ENCODE measurements around the gene ANKRD40CL. TPM values are rescaled to one million over a fixed set of nuclear protein-coding genes. Genes with fewer than 3 reads are reported as not detected.

The ANKRD40CL gene
- total and polyA plus RNA-seq, 5 donors from 2014 or later, result not detected

DNA sequence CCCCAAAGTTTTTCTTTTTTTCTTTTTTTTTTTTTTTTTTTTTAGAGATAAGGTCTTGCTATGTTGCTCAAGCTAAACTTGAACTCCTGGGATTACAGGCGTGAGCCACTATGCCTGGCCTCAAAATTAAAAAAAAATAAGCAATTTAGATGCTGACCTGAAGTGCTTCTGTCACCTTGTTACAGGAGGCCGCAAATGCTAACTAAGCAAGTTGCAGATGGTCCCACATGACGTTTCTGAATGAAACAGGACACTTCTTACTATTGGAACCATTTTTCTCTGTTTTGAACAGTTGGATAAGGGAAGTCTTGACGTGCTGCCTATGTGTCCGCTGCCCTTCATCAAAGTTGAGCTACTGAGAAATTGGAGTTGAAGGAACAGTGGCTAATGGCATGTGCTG is 8.8 kb downstream of the ANKRD40CL start:
- peaks cover 10% of the 10 kb centered on the region for H3K27me3 Mint-ChIP-seq
- H3K27ac Mint-ChIP-seq, result peak overlapping the region in 1 of 3 donors; percentile 1

GRCh38 chr17:50754521-50754920 is 12.8 kb downstream of the ANKRD40CL start:
- peaks cover 3 to 11% (median 6%) of the 10 kb centered on the region in 4 donors for H3K4me1 Mint-ChIP-seq
- no peak for ATAC-seq (ENCODE audit: low read depth in 2 of 2)
- no peak overlapping the region for H3K4me3 ChIP-seq (ENCODE audit: low read depth, low read length)
- no peak overlapping the region for H3K27ac ChIP-seq (ENCODE audit: insufficient read depth, low read length, poor library complexity, severe bottlenecking)
- peaks cover 0 to 4% (median 0%) of the 10 kb centered on the region in 7 donors for H3K9me3 Mint-ChIP-seq
- DNase-seq, result no peak
- no peaks in the 10 kb centered on the region for H3K9me3 ChIP-seq (ENCODE audit: control insufficient read depth in 2 of 2, low read length in 2 of 2)
- no peaks in the 10 kb centered on the region for H3K4me1 ChIP-seq (ENCODE audit: control insufficient read depth, insufficient read depth, low read length, poor library complexity, severe bottlenecking)
- peaks cover 28% of the 10 kb centered on the region for H3K36me3 Mint-ChIP-seq
- H3K27me3 Mint-ChIP-seq, result no peaks in the 10 kb centered on the region
- H3K4me3 Mint-ChIP-seq, result no peak overlapping the region
- H3K27ac Mint-ChIP-seq, result no peak overlapping the region
- H3K27me3 ChIP-seq (ENCODE audit: control insufficient read depth, insufficient read depth, low read length), result no peaks in the 10 kb centered on the region
- peaks cover 50% of the 10 kb centered on the region for H3K36me3 ChIP-seq (ENCODE audit: control insufficient read depth, insufficient read depth, low read length)

More for the DNA sequence above, 8.8 kb downstream of the ANKRD40CL start:
- Histone ChIP-seq H3K4me3 (ENCODE audit: low read depth, low read length) (no peak overlapping the region), H3K36me3 (ENCODE audit: control insufficient read depth, insufficient read depth, low read length) (peaks cover 11% of the 10 kb centered on the region), H3K4me1 (ENCODE audit: control insufficient read depth, insufficient read depth, low read length, poor library complexity, severe bottlenecking) (no peaks in the 10 kb centered on the region), H3K27ac (ENCODE audit: insufficient read depth, low read length, poor library complexity, severe bottlenecking) (no peak overlapping the region), H3K9me3 (ENCODE audit: control insufficient read depth in 2 of 2, low read length in 2 of 2) (no peaks in the 10 kb centered on the region), H3K27me3 (ENCODE audit: control insufficient read depth, insufficient read depth, low read length) (peaks cover 9% of the 10 kb centered on the region)
- H3K4me1 Mint-ChIP-seq, result peaks cover 5 to 13% (median 7%) of the 10 kb centered on the region in 4 donors
- peaks cover 4% of the 10 kb centered on the region for H3K36me3 Mint-ChIP-seq
- ATAC-seq (ENCODE audit: low read depth in 2 of 2) (no peak), DNase-seq (no peak)
- H3K4me3 Mint-ChIP-seq, result no peak overlapping the region
- H3K9me3 Mint-ChIP-seq, result peaks cover 0 to 4% (median 0%) of the 10 kb centered on the region in 7 donors

- Mint-ChIP-seq H3K4me1 (peaks cover 5 to 19% (median 11%) of the 10 kb centered on the region in 4 donors), H3K27me3 (no peaks in the 10 kb centered on the region), H3K4me3 (no peak overlapping the region), H3K9me3 (peaks cover 0 to 1% (median 0%) of the 10 kb centered on the region in 7 donors), H3K36me3 (peaks cover 55% of the 10 kb centered on the region), H3K27ac (peak overlapping the region in 2 of 3 donors; percentile 31 to 33)
- no peaks in the 10 kb centered on the region for H3K4me1 ChIP-seq (ENCODE audit: control insufficient read depth, insufficient read depth, low read length, poor library complexity, severe bottlenecking)
- H3K36me3 ChIP-seq (ENCODE audit: control insufficient read depth, insufficient read depth, low read length), result peaks cover 96% of the 10 kb centered on the region
- H3K4me3 ChIP-seq (ENCODE audit: low read depth, low read length), result no peak overlapping the region
- ATAC-seq (ENCODE audit: low read depth in 2 of 2) (no peak), DNase-seq (no peak)
- no peak overlapping the region for H3K27ac ChIP-seq (ENCODE audit: insufficient read depth, low read length, poor library complexity, severe bottlenecking)
- H3K27me3 ChIP-seq (ENCODE audit: control insufficient read depth, insufficient read depth, low read length), result no peaks in the 10 kb centered on the region
- H3K9me3 ChIP-seq (ENCODE audit: control insufficient read depth in 2 of 2, low read length in 2 of 2), result no peaks in the 10 kb centered on the region
These were observed 18.1 kb downstream of the ANKRD40CL start for GRCh38 chr17:50749245-50749644.

GRCh38 chr17:50745631-50746030 is 21.7 kb downstream of the ANKRD40CL start:
- no peak for DNase-seq
- Mint-ChIP-seq H3K36me3 (peaks cover 63% of the 10 kb centered on the region), H3K4me3 (no peak overlapping the region), H3K9me3 (peaks cover 0 to 1% (median 0%) of the 10 kb centered on the region in 7 donors), H3K27ac (no peak overlapping the region), H3K27me3 (no peaks in the 10 kb centered on the region), H3K4me1 (peaks cover 5 to 19% (median 14%) of the 10 kb centered on the region in 4 donors)
- Histone ChIP-seq H3K27me3 (ENCODE audit: control insufficient read depth, insufficient read depth, low read length) (no peaks in the 10 kb centered on the region), H3K4me1 (ENCODE audit: control insufficient read depth, insufficient read depth, low read length, poor library complexity, severe bottlenecking) (no peaks in the 10 kb centered on the region), H3K4me3 (ENCODE audit: low read depth, low read length) (no peak overlapping the region), H3K9me3 (ENCODE audit: control insufficient read depth in 2 of 2, low read length in 2 of 2) (no peaks in the 10 kb centered on the region), H3K27ac (ENCODE audit: insufficient read depth, low read length, poor library complexity, severe bottlenecking) (no peak overlapping the region), H3K36me3 (ENCODE audit: control insufficient read depth, insufficient read depth, low read length) (peaks cover 96% of the 10 kb centered on the region)
- no peak for ATAC-seq (ENCODE audit: low read depth in 2 of 2)

DNA sequence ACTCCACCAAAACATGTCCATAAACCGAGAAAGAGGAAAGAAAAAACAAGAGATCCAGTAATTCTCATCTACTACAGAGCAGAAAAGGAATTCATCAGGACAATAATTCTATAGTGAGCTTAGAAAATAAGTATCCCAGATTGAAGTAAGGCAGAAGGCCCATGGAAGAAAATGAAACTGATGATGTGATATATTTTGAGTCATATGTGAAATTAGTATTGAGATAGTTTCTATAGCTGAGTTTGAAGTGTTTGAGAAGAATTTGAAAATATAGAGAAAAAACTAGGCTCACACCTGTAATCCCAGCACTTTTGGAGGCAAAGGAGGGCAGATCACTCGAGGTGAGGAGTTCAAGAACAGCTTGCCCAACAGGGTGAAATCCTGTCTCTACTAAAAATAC is 28.2 kb downstream of the ANKRD40CL start:
- Mint-ChIP-seq H3K36me3 (peaks cover 55% of the 10 kb centered on the region), H3K4me1 (peaks cover 35 to 52% (median 43%) of the 10 kb centered on the region in 4 donors), H3K27ac (peak overlapping the region in 2 of 3 donors; percentile 52 to 81), H3K9me3 (peaks cover 0 to 2% (median 0%) of the 10 kb centered on the region in 7 donors), H3K4me3 (no peak overlapping the region), H3K27me3 (no peaks in the 10 kb centered on the region)
- no peaks in the 10 kb centered on the region for H3K9me3 ChIP-seq (ENCODE audit: control insufficient read depth in 2 of 2, low read length in 2 of 2)
- H3K4me3 ChIP-seq (ENCODE audit: low read depth, low read length), result no peak overlapping the region
- ATAC-seq (ENCODE audit: low read depth in 2 of 2) (no peak), DNase-seq (no peak)
- no peak overlapping the region for H3K27ac ChIP-seq (ENCODE audit: insufficient read depth, low read length, poor library complexity, severe bottlenecking)
- H3K36me3 ChIP-seq (ENCODE audit: control insufficient read depth, insufficient read depth, low read length), result peaks cover 68% of the 10 kb centered on the region
- H3K4me1 ChIP-seq (ENCODE audit: control insufficient read depth, insufficient read depth, low read length, poor library complexity, severe bottlenecking), result peaks cover 8% of the 10 kb centered on the region
- H3K27me3 ChIP-seq (ENCODE audit: control insufficient read depth, insufficient read depth, low read length), result no peaks in the 10 kb centered on the region

DNA sequence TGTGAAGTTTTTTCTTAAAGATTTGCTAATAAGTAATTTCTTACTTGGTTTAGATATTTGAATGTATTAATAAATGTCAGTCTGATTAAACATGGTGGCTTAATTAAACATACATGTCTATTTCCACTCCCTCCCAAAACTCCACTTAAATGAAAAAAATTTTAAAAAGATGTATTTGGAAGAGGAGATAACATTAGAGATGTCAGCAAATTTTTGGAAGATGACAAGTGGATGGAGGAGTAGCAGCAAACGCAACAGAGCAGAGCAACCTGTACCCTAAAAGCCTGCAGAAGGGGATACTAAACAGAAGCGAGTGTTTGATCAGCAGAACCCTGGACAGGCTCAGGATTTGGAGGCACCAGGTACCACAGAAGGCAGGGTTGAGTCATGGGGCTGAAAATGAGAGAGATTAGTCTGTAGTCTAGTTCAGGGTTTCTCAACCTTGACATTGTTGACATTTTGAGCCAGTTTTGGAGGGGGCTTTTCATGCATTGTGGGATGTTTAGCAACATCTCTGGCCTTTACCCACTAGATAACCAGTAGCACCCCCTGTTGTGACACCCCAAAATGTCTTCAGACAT is 30.1 kb downstream of the ANKRD40CL start:
- peaks cover 15% of the 10 kb centered on the region for H3K4me1 ChIP-seq (ENCODE audit: control insufficient read depth, insufficient read depth, low read length, poor library complexity, severe bottlenecking)
- no peaks in the 10 kb centered on the region for H3K9me3 ChIP-seq (ENCODE audit: control insufficient read depth in 2 of 2, low read length in 2 of 2)
- H3K27me3 ChIP-seq (ENCODE audit: control insufficient read depth, insufficient read depth, low read length), result no peaks in the 10 kb centered on the region
- Mint-ChIP-seq H3K36me3 (peaks cover 42% of the 10 kb centered on the region), H3K4me3 (no peak overlapping the region), H3K27ac (peak overlapping the region in 2 of 3 donors; percentile 53 to 58), H3K4me1 (peaks cover 40 to 63% (median 46%) of the 10 kb centered on the region in 4 donors), H3K9me3 (peaks cover 0 to 2% (median 0%) of the 10 kb centered on the region in 7 donors), H3K27me3 (no peaks in the 10 kb centered on the region)
- ATAC-seq (ENCODE audit: low read depth in 2 of 2) (no peak), DNase-seq (no peak)
- peaks cover 52% of the 10 kb centered on the region for H3K36me3 ChIP-seq (ENCODE audit: control insufficient read depth, insufficient read depth, low read length)
- H3K27ac ChIP-seq (ENCODE audit: insufficient read depth, low read length, poor library complexity, severe bottlenecking), result peak overlapping the region; percentile 0
- H3K4me3 ChIP-seq (ENCODE audit: low read depth, low read length), result no peak overlapping the region

GRCh38 chr17:50735287-50735686 is 32.0 kb downstream of the ANKRD40CL start:
- ATAC-seq (ENCODE audit: low read depth in 2 of 2) (no peak), DNase-seq (no peak)
- Histone ChIP-seq H3K27me3 (ENCODE audit: control insufficient read depth, insufficient read depth, low read length) (no peaks in the 10 kb centered on the region), H3K4me1 (ENCODE audit: control insufficient read depth, insufficient read depth, low read length, poor library complexity, severe bottlenecking) (peaks cover 27% of the 10 kb centered on the region), H3K9me3 (ENCODE audit: control insufficient read depth in 2 of 2, low read length in 2 of 2) (no peaks in the 10 kb centered on the region), H3K4me3 (ENCODE audit: low read depth, low read length) (no peak overlapping the region), H3K27ac (ENCODE audit: insufficient read depth, low read length, poor library complexity, severe bottlenecking) (no peak overlapping the region), H3K36me3 (ENCODE audit: control insufficient read depth, insufficient read depth, low read length) (peaks cover 36% of the 10 kb centered on the region)
- peaks cover 0 to 2% (median 0%) of the 10 kb centered on the region in 7 donors for H3K9me3 Mint-ChIP-seq
- H3K27ac Mint-ChIP-seq, result peak overlapping the region in 1 of 3 donors; percentile 67
- H3K4me3 Mint-ChIP-seq, result peak overlapping the region in 2 of 4 donors; percentile 40 to 67
- peaks cover 27% of the 10 kb centered on the region for H3K36me3 Mint-ChIP-seq
- no peaks in the 10 kb centered on the region for H3K27me3 Mint-ChIP-seq
- peaks cover 46 to 82% (median 58%) of the 10 kb centered on the region in 4 donors for H3K4me1 Mint-ChIP-seq
